Natural killer cell (primary cell): ENCODE results near the gene ALLC. TPM values are rescaled to one million over a fixed set of nuclear protein-coding genes. Genes with fewer than 3 reads are reported as not detected.

Source experiments
- ATAC-seq, 3 donors: fragments of 150-1000 bp in 2 of 3; fragments of 200-7000 bp in 1 of 3; cut with Tn5 transposase; 1 replicate in 1 of 3; 2 replicates in 2 of 3; pipeline ENCODE4 v1.10.0; 2021; ENCODE audit warnings: mild to moderate bottlenecking in 2 of 3, moderate library complexity in 2 of 3
- DNase-seq, 2 donors: peaks; one replicate each; pipeline versions ENCODE4 v3.0.0 to v3.0.0-alpha.2; 2013 to 2021; ENCODE audit warnings: mixed read lengths in 1 of 2
- H3K27ac ChIP-seq: one replicate; pipeline ENCODE4 v1.5.1; 2013; ENCODE audit warnings: mild to moderate bottlenecking, low read length
- H3K27me3 ChIP-seq: one replicate; pipeline ENCODE4 v1.6.1; 2013; ENCODE audit warnings: low read length; ENCODE audit not compliant: control insufficient read depth, insufficient read depth
- H3K36me3 ChIP-seq: one replicate; pipeline ENCODE4 v1.6.1; 2013; ENCODE audit warnings: low read length; ENCODE audit not compliant: control insufficient read depth, insufficient read depth
- H3K4me1 ChIP-seq: one replicate; pipeline ENCODE4 v1.6.1; 2013; ENCODE audit warnings: low read length; ENCODE audit not compliant: control insufficient read depth, insufficient read depth
- H3K4me3 ChIP-seq: one replicate; pipeline ENCODE4 v1.5.1; 2013; ENCODE audit warnings: low read length
- H3K9me3 ChIP-seq: one replicate; pipeline ENCODE4 v1.6.1; 2013; ENCODE audit warnings: low read length; ENCODE audit not compliant: control insufficient read depth, insufficient read depth
- H3K27ac Mint-ChIP-seq, 2 donors: one replicate each; pipeline ENCODE4 v1.8.0; 2022; ENCODE audit warnings: mild to moderate bottlenecking in 2 of 2, mixed read lengths in 2 of 2, moderate library complexity in 1 of 2
- H3K27me3 Mint-ChIP-seq, 2 donors: one replicate each; pipeline ENCODE4 v1.8.0; 2022; ENCODE audit warnings: low read depth in 2 of 2, mixed read lengths in 2 of 2
- H3K36me3 Mint-ChIP-seq: one replicate; pipeline ENCODE4 v1.8.0; 2022; ENCODE audit warnings: mixed read lengths
- H3K4me1 Mint-ChIP-seq, 2 donors: one replicate each; pipeline ENCODE4 v1.8.0; 2022; ENCODE audit warnings: mixed read lengths in 2 of 2
- H3K4me3 Mint-ChIP-seq: one replicate; pipeline ENCODE4 v1.8.0; 2022; ENCODE audit warnings: mild to moderate bottlenecking, moderate library complexity, mixed read lengths
- H3K9me3 Mint-ChIP-seq, 2 donors: one replicate each; pipeline ENCODE4 v1.8.0; 2022; ENCODE audit warnings: mixed read lengths in 2 of 2
- WGBS: methylation state at CpG from one replicate; pipeline ENCODE4 v1.1.7; 2013; ENCODE audit warnings: missing lambda C conversion rate; ENCODE audit not compliant: insufficient coverage; 5-methylcytosine and 5-hydroxymethylcytosine counted together
- intact Hi-C: fragments of 100-400 bp; cut with micrococcal nuclease; formaldehyde crosslinking; loops from one replicate; pipeline ENCODE4 v1.14.2; 2022
- total RNA-seq, 4 donors: library from RNA; stranded (reverse); fragments of 120-200 nt in 1 of 4; gene quantifications; one replicate each; pipeline versions ENCODE4 v1.2.3 to v1.2.4, GENCODE V29; 2013 to 2022
- TF ChIP-seq, protein P1 (sequence below): fragments of 200-600 bp; IDR thresholded peaks from one replicate; pipeline ENCODE4 v1.8.0; 2022; ENCODE audit warnings: antibody characterized with exemption

ALLC gene
- total RNA-seq, 3 donors from 2014 or later (not counting 1 experiment from before 2014, with no cell fraction given), result not detected

DNA sequence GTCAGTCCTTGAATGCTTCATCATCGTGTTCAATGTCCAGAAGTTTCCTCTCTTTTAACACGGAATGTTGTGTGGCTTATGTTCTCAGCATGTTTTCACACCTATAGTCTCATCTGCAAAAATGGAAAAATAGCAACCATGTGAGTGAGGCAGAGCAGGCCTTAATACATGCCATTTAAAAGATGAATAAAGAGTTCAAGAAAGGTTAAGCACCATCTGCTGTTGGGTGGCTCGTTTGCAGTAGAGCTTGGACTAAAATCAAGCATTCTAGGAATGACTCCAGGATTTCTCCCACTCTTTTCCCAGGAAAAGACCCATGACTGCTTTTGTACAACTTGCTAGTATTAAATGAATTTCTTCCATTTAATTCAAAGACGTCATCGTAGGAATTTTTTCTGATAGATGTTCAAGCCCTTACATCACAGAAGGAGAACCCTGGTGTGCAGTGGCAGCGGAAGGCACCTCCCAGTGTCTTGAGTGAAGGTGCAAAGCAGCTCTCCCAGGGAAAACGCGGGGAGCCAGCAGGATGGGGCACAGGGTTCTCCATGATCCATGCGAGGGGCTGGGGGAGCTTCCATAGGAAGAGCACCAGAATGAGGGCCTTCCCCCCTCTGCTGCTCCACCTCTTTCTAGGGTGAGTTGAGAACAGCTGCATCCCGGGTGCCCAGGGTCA, 55.0 kb downstream of the ALLC start:
- intact Hi-C loops, result no loop called here

DNA sequence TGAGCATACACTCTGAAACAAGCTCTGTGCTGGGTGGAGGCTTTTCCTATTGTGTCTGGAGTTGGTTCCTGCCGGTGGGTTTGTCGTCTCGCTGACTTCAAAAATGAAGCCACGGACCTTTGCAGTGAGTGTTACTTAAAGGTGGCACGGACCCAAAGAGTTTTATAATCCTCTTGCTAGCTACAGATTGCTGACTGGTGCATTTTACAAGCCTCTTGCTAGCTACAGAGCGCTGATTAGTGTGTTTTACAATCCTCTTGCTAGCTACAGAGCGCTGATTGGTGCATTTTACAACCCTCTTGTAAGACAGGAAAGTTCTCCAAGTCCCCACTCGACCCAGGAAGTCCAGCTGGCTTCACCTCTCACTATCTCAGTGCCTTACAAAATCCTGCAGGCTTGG, 60.7 kb downstream of the ALLC start:
- H3K4me3 Mint-ChIP-seq, result no peak overlapping the region
- no peak overlapping the region for H3K27ac ChIP-seq

More for the DNA sequence above, 55.0 kb downstream of the ALLC start:
- Mint-ChIP-seq H3K36me3 (no peaks in the 10 kb centered on the region), H3K4me3 (no peak overlapping the region), H3K27me3 (peaks cover 0 to 7% of the 10 kb centered on the region in 2 donors), H3K27ac (no peak overlapping the region), H3K9me3 (peaks cover 0 to 2% of the 10 kb centered on the region in 2 donors), H3K4me1 (no peaks in the 10 kb centered on the region)
- no peak overlapping the region for H3K4me3 ChIP-seq
- H3K27ac ChIP-seq, result no peak overlapping the region
- WGBS, result 87% methylated on average over 10 of the region's 10 CpGs
- no peaks in the 10 kb centered on the region for H3K9me3 ChIP-seq
- DNase-seq (no peak), ATAC-seq (no peak)
- no peaks in the 10 kb centered on the region for H3K4me1 ChIP-seq
- no peaks in the 10 kb centered on the region for H3K27me3 ChIP-seq
- TF ChIP-seq, protein P1, sequence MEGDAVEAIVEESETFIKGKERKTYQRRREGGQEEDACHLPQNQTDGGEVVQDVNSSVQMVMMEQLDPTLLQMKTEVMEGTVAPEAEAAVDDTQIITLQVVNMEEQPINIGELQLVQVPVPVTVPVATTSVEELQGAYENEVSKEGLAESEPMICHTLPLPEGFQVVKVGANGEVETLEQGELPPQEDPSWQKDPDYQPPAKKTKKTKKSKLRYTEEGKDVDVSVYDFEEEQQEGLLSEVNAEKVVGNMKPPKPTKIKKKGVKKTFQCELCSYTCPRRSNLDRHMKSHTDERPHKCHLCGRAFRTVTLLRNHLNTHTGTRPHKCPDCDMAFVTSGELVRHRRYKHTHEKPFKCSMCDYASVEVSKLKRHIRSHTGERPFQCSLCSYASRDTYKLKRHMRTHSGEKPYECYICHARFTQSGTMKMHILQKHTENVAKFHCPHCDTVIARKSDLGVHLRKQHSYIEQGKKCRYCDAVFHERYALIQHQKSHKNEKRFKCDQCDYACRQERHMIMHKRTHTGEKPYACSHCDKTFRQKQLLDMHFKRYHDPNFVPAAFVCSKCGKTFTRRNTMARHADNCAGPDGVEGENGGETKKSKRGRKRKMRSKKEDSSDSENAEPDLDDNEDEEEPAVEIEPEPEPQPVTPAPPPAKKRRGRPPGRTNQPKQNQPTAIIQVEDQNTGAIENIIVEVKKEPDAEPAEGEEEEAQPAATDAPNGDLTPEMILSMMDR, result no peak
- H3K36me3 ChIP-seq, result no peaks in the 10 kb centered on the region

DNA sequence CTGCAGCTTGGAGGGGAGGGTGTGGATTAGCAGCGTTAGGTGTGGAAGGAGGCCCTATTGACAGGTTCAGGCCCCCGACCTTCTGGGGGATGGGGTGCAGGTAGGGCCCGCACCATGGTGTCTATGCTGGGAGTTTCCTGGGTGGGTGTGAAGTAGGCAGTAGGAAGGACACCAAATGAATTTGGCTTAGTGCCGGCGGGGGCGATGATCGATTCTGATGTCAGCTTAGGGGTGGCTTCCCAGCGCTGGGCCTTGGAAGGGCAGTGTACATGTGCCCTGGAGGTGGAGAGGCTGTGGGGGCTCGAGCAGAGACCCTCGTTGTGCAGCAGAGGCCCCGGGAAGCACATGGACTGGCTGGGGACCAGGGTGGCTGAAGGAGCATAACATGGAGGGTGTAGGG, 67.0 kb downstream of the ALLC start:
- H3K27me3 Mint-ChIP-seq, result peaks cover 0 to 2% of the 10 kb centered on the region in 2 donors
- Histone ChIP-seq H3K4me3 (no peak overlapping the region), H3K27ac (no peak overlapping the region), H3K9me3 (no peaks in the 10 kb centered on the region), H3K36me3 (no peaks in the 10 kb centered on the region), H3K27me3 (no peaks in the 10 kb centered on the region), H3K4me1 (no peaks in the 10 kb centered on the region)
- no peaks in the 10 kb centered on the region for H3K9me3 Mint-ChIP-seq
- no peak overlapping the region for H3K27ac Mint-ChIP-seq
- no peak overlapping the region for H3K4me3 Mint-ChIP-seq
- no peak for DNase-seq
- no peak for ATAC-seq
- 86% methylated on average over 11 of the region's 11 CpGs for whole genome bisulfite sequencing
- intact Hi-C loops, result no loop called here
- no peaks in the 10 kb centered on the region for H3K4me1 Mint-ChIP-seq
- no peaks in the 10 kb centered on the region for H3K36me3 Mint-ChIP-seq
- TF ChIP-seq, protein P1, result no peak

More for the DNA sequence above, 60.7 kb downstream of the ALLC start:
- 65% methylated on average over 8 of the region's 8 CpGs for WGBS
- H3K27me3 Mint-ChIP-seq, result peaks cover 0 to 5% of the 10 kb centered on the region in 2 donors
- Histone ChIP-seq H3K4me1 (no peaks in the 10 kb centered on the region), H3K9me3 (no peaks in the 10 kb centered on the region), H3K27me3 (no peaks in the 10 kb centered on the region), H3K4me3 (no peak overlapping the region), H3K36me3 (no peaks in the 10 kb centered on the region)
- DNase-seq (no peak), ATAC-seq (no peak)
- no peaks in the 10 kb centered on the region for H3K9me3 Mint-ChIP-seq
- no peak overlapping the region for H3K27ac Mint-ChIP-seq
- H3K4me1 Mint-ChIP-seq, result no peaks in the 10 kb centered on the region
- H3K36me3 Mint-ChIP-seq, result no peaks in the 10 kb centered on the region
- TF ChIP-seq, protein P1, result no peak
- intact Hi-C loops, result no loop called here
